GM18498 (cell line): ENCODE measurements around the gene CPS1.

Experiments
- ATAC-seq: cut with Tn5 transposase; IDR thresholded peaks from one replicate; pipeline ENCODE4 v1.9.1; 2021; ENCODE audit warnings: mild to moderate bottlenecking, moderate library complexity; ENCODE audit not compliant: unreplicated experiment

The CPS1 gene

GRCh38 chr2:210546424-210547208, 9.8 kb upstream of the CPS1 start:
- ATAC-seq, result no peak

GRCh38 chr2:210548031-210548430, 8.4 kb upstream of the CPS1 start:
- no peak for ATAC-seq

- no peak for ATAC-seq
Measured at GRCh38 chr2:210548878-210549384, 7.5 kb upstream of the CPS1 start.

GRCh38 chr2:210551001-210551400, 5.4 kb upstream of the CPS1 start:
- ATAC-seq, result no peak

- no peak for ATAC-seq
Measured at GRCh38 chr2:210553373-210553772, 3.0 kb upstream of the CPS1 start.

- ATAC-seq, result no peak
Measured at GRCh38 chr2:210555555-210555954, 844 bp upstream of the CPS1 start.

GRCh38 chr2:210557721-210558120, 1.3 kb downstream of the CPS1 start:
- ATAC-seq, result no peak

GRCh38 chr2:210558708-210559107, 2.3 kb downstream of the CPS1 start:
- ATAC-seq, result no peak

- no peak for ATAC-seq
Measured at GRCh38 chr2:210559182-210559581, 2.8 kb downstream of the CPS1 start.

GRCh38 chr2:210561475-210561874, 5.1 kb downstream of the CPS1 start:
- ATAC-seq, result no peak

- no peak for ATAC-seq
Measured at GRCh38 chr2:210562091-210562490, 5.7 kb downstream of the CPS1 start.

GRCh38 chr2:210562502-210563080, 6.2 kb downstream of the CPS1 start:
- ATAC-seq, result no peak

- ATAC-seq, result no peak
Measured at GRCh38 chr2:210567279-210567678, 10.9 kb downstream of the CPS1 start.

GRCh38 chr2:210568108-210568507, 11.7 kb downstream of the CPS1 start:
- ATAC-seq, result no peak

- peak; percentile 92 for ATAC-seq
Measured at GRCh38 chr2:210577263-210578071, 21.1 kb downstream of the CPS1 start.

- no peak for ATAC-seq
Measured at GRCh38 chr2:210584834-210585233, 28.4 kb downstream of the CPS1 start.

GRCh38 chr2:210586381-210586780, 30.0 kb downstream of the CPS1 start:
- ATAC-seq, result no peak

GRCh38 chr2:210591663-210592062, 35.3 kb downstream of the CPS1 start:
- no peak for ATAC-seq

- no peak for ATAC-seq
Measured at GRCh38 chr2:210592726-210593125, 36.3 kb downstream of the CPS1 start.

GRCh38 chr2:210593166-210593565, 36.8 kb downstream of the CPS1 start:
- ATAC-seq, result no peak

- ATAC-seq, result no peak
Measured at GRCh38 chr2:210598219-210598618, 41.8 kb downstream of the CPS1 start.

GRCh38 chr2:210599476-210599875, 43.1 kb downstream of the CPS1 start:
- no peak for ATAC-seq
